Measurements from ENCODE around the gene MAPKAP1.

The MAPKAP1 gene

GRCh38 chr9:125493881-125494652, 212.9 kb downstream of the MAPKAP1 start:
- TF ChIP-seq SIN3A (IDR thresholded peaks at IDR 0.05; ENCODE audit: borderline replicate concordance, insufficient read depth, low read length): no peak
- no peak for TF ChIP-seq POLR2AphosphoS5 (IDR thresholded peaks at IDR 0.05; ENCODE audit: low read depth, low read length)
- no peak for TF ChIP-seq FOXP2 (optimal IDR thresholded peaks at IDR 0.05; ENCODE audit: borderline replicate concordance, extremely low read depth, extremely low read length, insufficient read depth)
- no peak for TF ChIP-seq TAF1 (IDR thresholded peaks at IDR 0.05; ENCODE audit: borderline replicate concordance, insufficient read depth, low read length)
- TF ChIP-seq, protein P1, sequence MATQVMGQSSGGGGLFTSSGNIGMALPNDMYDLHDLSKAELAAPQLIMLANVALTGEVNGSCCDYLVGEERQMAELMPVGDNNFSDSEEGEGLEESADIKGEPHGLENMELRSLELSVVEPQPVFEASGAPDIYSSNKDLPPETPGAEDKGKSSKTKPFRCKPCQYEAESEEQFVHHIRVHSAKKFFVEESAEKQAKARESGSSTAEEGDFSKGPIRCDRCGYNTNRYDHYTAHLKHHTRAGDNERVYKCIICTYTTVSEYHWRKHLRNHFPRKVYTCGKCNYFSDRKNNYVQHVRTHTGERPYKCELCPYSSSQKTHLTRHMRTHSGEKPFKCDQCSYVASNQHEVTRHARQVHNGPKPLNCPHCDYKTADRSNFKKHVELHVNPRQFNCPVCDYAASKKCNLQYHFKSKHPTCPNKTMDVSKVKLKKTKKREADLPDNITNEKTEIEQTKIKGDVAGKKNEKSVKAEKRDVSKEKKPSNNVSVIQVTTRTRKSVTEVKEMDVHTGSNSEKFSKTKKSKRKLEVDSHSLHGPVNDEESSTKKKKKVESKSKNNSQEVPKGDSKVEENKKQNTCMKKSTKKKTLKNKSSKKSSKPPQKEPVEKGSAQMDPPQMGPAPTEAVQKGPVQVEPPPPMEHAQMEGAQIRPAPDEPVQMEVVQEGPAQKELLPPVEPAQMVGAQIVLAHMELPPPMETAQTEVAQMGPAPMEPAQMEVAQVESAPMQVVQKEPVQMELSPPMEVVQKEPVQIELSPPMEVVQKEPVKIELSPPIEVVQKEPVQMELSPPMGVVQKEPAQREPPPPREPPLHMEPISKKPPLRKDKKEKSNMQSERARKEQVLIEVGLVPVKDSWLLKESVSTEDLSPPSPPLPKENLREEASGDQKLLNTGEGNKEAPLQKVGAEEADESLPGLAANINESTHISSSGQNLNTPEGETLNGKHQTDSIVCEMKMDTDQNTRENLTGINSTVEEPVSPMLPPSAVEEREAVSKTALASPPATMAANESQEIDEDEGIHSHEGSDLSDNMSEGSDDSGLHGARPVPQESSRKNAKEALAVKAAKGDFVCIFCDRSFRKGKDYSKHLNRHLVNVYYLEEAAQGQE (IDR thresholded peaks at IDR 0.05; ENCODE audit: insufficient read depth in 1 of 2, low read depth in 2 of 2, low read length in 2 of 2): no peak

DNA sequence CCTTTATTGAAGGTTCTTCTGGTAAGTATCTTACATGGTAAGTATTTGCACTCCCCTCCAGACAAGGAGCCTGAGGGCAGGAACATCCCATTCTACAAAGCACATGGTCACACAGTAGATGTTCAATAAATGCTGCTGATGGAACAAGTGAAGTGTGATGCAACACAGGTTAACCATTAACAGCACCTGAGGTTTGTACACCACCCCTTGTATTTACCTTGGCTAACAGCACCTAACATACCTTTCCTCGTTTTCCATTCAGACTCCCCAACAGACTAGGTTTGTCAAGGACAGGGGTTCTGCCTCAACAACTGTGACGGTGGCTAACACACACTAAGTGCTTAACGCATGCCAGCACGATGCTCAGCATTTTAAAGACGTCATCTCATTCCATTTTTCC, 213.6 kb downstream of the MAPKAP1 start:
- TF ChIP-seq POLR2AphosphoS5 (IDR thresholded peaks at IDR 0.05; ENCODE audit: low read depth, low read length) (no peak), SIN3A (IDR thresholded peaks at IDR 0.05; ENCODE audit: borderline replicate concordance, insufficient read depth, low read length) (no peak), FOXP2 (optimal IDR thresholded peaks at IDR 0.05; ENCODE audit: borderline replicate concordance, extremely low read depth, extremely low read length, insufficient read depth) (no peak), TAF1 (IDR thresholded peaks at IDR 0.05; ENCODE audit: borderline replicate concordance, insufficient read depth, low read length) (no peak)
- TF ChIP-seq, protein P1 (IDR thresholded peaks at IDR 0.05; ENCODE audit: insufficient read depth in 1 of 2, low read depth in 2 of 2, low read length in 2 of 2): no peak

- TF ChIP-seq SIN3A (IDR thresholded peaks at IDR 0.05; ENCODE audit: borderline replicate concordance, insufficient read depth, low read length) (no peak), POLR2AphosphoS5 (IDR thresholded peaks at IDR 0.05; ENCODE audit: low read depth, low read length) (no peak), FOXP2 (optimal IDR thresholded peaks at IDR 0.05; ENCODE audit: borderline replicate concordance, extremely low read depth, extremely low read length, insufficient read depth) (no peak), TAF1 (IDR thresholded peaks at IDR 0.05; ENCODE audit: borderline replicate concordance, insufficient read depth, low read length) (no peak)
- TF ChIP-seq, protein P1 (IDR thresholded peaks at IDR 0.05; ENCODE audit: insufficient read depth in 1 of 2, low read depth in 2 of 2, low read length in 2 of 2): no peak
These were observed 214.3 kb downstream of the MAPKAP1 start for GRCh38 chr9:125492719-125493118.

- no peak for TF ChIP-seq TAF1 (IDR thresholded peaks at IDR 0.05; ENCODE audit: borderline replicate concordance, insufficient read depth, low read length)
- no peak for TF ChIP-seq SIN3A (IDR thresholded peaks at IDR 0.05; ENCODE audit: borderline replicate concordance, insufficient read depth, low read length)
- TF ChIP-seq POLR2AphosphoS5 (IDR thresholded peaks at IDR 0.05; ENCODE audit: low read depth, low read length): no peak
- no peak for TF ChIP-seq FOXP2 (optimal IDR thresholded peaks at IDR 0.05; ENCODE audit: borderline replicate concordance, extremely low read depth, extremely low read length, insufficient read depth)
- TF ChIP-seq, protein P1 (IDR thresholded peaks at IDR 0.05; ENCODE audit: insufficient read depth in 1 of 2, low read depth in 2 of 2, low read length in 2 of 2): no peak
These were observed 219.2 kb downstream of the MAPKAP1 start for GRCh38 chr9:125487842-125488241.
